ENCODE results near the gene NIPBL. TPM values are rescaled to one million over a fixed set of nuclear protein-coding genes. Genes with fewer than 3 reads are reported as not detected.

NIPBL gene
- total RNA-seq (2021) (83.8 and 124 TPM in 2 replicates), Bru-seq, nascent RNA (percentile 98 among the genes with signal in this experiment), BruChase-seq, experiment 1, labeled RNA remaining after a 2-hour chase (percentile 97 among the genes with signal in this experiment), BruChase-seq, experiment 2, labeled RNA remaining after a 6-hour chase (percentile 93 among the genes with signal in this experiment)
- long read RNA-seq, partial matches to known transcripts, result 5 of 14 reads
- long read RNA-seq, other reads (novel, unspliced or antisense), result 9 of 14 reads

GRCh38 chr5:36876299-36876964, at the start of gene NIPBL:
Gene NIPBL (plus strand): TSS chr5:36876769. CDS start chr5:36953697, 76,928 bp downstream.
- peak within 1 kb of the TSS; percentile 81 for H3K4me3 ChIP-seq
- intact Hi-C loops (cut with micrococcal nuclease; ENCODE audit: unreplicated experiment), result loop anchor here (1.0 to 10.0 kb wide), 5 partner anchors 130 to 1952 kb away; partner anchors contain the start of genes DNAJC21, LMBRD2, NADK2 and NUP155
- no peaks in the 10 kb centered on the region for H3K27me3 ChIP-seq (ENCODE audit: insufficient read depth, low read depth)
- no peaks in the 10 kb centered on the region for H3K36me3 ChIP-seq (ENCODE audit: low read depth)
- BruUV-seq (replicated peaks), result no TSS peak
- CTCF ChIA-PET, result interaction anchor here (1.6 kb wide), 1 partner anchor 76 kb away, joined by 3 read pairs; no protein-coding TSS in a partner anchor
- POLR2A ChIA-PET (ENCODE audit: unreplicated experiment), result interaction anchor here (0.6 kb wide), 2 partner anchors 31 to 725 kb away, joined by 4 read pairs; partner anchors contain the start of genes LMBRD2 and SKP2
- peak within 1 kb of the TSS; percentile 82 for H3K27ac ChIP-seq
- peak; percentile 89 to 95 for DNase-seq
- peaks cover 58% of the 10 kb centered on the region for H3K4me1 ChIP-seq (replicated peaks; ENCODE audit: insufficient read depth)
- peaks cover 91% of the 10 kb centered on the region for H3K79me2 ChIP-seq (ENCODE audit: low read depth)
- H3F3A ChIP-seq (ENCODE audit: insufficient read depth, low read depth), result peaks cover 31% of the 10 kb centered on the region
- peaks cover 44% of the 10 kb centered on the region for H4K20me1 ChIP-seq (ENCODE audit: insufficient read depth)
- H2AFZ ChIP-seq, result peak within 1 kb of the TSS; percentile 99
- TF ChIP-seq CTCF (conservative IDR thresholded peaks at IDR 0.05) (0 out of 2 replicates have a peak, but pooled peaks have one; percentile 7), EZH2 (IDR thresholded peaks at IDR 0.05; ENCODE audit: low read depth) (no peak)
- peak within 1 kb of the TSS; percentile 98 for H3K4me2 ChIP-seq
- no peaks in the 10 kb centered on the region for H3K9me3 ChIP-seq (ENCODE audit: insufficient read depth, low read depth)
- no peaks in the 10 kb centered on the region for H3K9me2 ChIP-seq (ENCODE audit: insufficient read depth)

- ChIA-PET CTCF (no interaction called here), POLR2A (ENCODE audit: unreplicated experiment) (no interaction called here)
- no peaks in the 10 kb centered on the region for H3K27me3 ChIP-seq (ENCODE audit: insufficient read depth, low read depth)
- no peaks in the 10 kb centered on the region for H4K20me1 ChIP-seq (ENCODE audit: insufficient read depth)
- no peak overlapping the region for H3K4me3 ChIP-seq
- H3K4me2 ChIP-seq, result no peak overlapping the region
- BruUV-seq (replicated peaks), result no TSS peak
- no peaks in the 10 kb centered on the region for H3K79me2 ChIP-seq (ENCODE audit: low read depth)
- DNase-seq, result no peak
- H3K9me3 ChIP-seq (ENCODE audit: insufficient read depth, low read depth), result no peaks in the 10 kb centered on the region
- H3K36me3 ChIP-seq (ENCODE audit: low read depth), result no peaks in the 10 kb centered on the region
- H3K27ac ChIP-seq, result no peak overlapping the region
- intact Hi-C loops (cut with micrococcal nuclease; ENCODE audit: unreplicated experiment), result no loop called here
- H3K9me2 ChIP-seq (ENCODE audit: insufficient read depth), result no peaks in the 10 kb centered on the region
- no peaks in the 10 kb centered on the region for H3K4me1 ChIP-seq (replicated peaks; ENCODE audit: insufficient read depth)
- no peak overlapping the region for H2AFZ ChIP-seq
- TF ChIP-seq CTCF (conservative IDR thresholded peaks at IDR 0.05), result no peak
- no peak for TF ChIP-seq EZH2 (IDR thresholded peaks at IDR 0.05; ENCODE audit: low read depth)
- no peaks in the 10 kb centered on the region for H3F3A ChIP-seq (ENCODE audit: insufficient read depth, low read depth)
Measured at GRCh38 chr5:36832274-36832673, 44.3 kb upstream of the NIPBL start.

- Histone ChIP-seq H3K36me3 (ENCODE audit: low read depth) (no peaks in the 10 kb centered on the region), H3K27me3 (ENCODE audit: insufficient read depth, low read depth) (no peaks in the 10 kb centered on the region), H3K4me3 (no peak overlapping the region), H3K79me2 (ENCODE audit: low read depth) (no peaks in the 10 kb centered on the region), H3K27ac (no peak overlapping the region), H2AFZ (peak overlapping the region; percentile 29; the same call in 1 of the 2 replicates), H3K4me1 (replicated peaks; ENCODE audit: insufficient read depth) (no peaks in the 10 kb centered on the region), H3K9me2 (ENCODE audit: insufficient read depth) (no peaks in the 10 kb centered on the region), H3K9me3 (ENCODE audit: insufficient read depth, low read depth) (no peaks in the 10 kb centered on the region), H4K20me1 (ENCODE audit: insufficient read depth) (no peaks in the 10 kb centered on the region), H3K4me2 (no peak overlapping the region), H3F3A (ENCODE audit: insufficient read depth, low read depth) (no peaks in the 10 kb centered on the region)
- ChIA-PET POLR2A (ENCODE audit: unreplicated experiment) (no interaction called here), CTCF (no interaction called here)
- intact Hi-C loops (cut with micrococcal nuclease; ENCODE audit: unreplicated experiment), result no loop called here
- TF ChIP-seq EZH2 (IDR thresholded peaks at IDR 0.05; ENCODE audit: low read depth) (no peak), CTCF (conservative IDR thresholded peaks at IDR 0.05) (no peak)
- DNase-seq, result no peak
- BruUV-seq (replicated peaks), result no TSS peak
Measured at GRCh38 chr5:36836831-36837230, 39.7 kb upstream of the NIPBL start.
